Kidney epithelial cell (primary cell): ENCODE data around the gene SYVN1. TPM values are rescaled to one million over a fixed set of nuclear protein-coding genes. Genes with fewer than 3 reads are reported as not detected.

Source experiments
- DNase-seq: peaks from one replicate; pipeline ENCODE4 v3.0.0-alpha.2; 2010; ENCODE audit warnings: low read depth
- H3K27me3 ChIP-seq: 2 replicates; pipeline ENCODE4 v1.6.0; 2011; ENCODE audit warnings: low read length; ENCODE audit not compliant: control insufficient read depth, insufficient read depth
- H3K36me3 ChIP-seq: 2 replicates; pipeline ENCODE4 v1.5.1; 2011; ENCODE audit warnings: low read length; ENCODE audit not compliant: control insufficient read depth, insufficient read depth
- H3K4me3 ChIP-seq: 2 replicates; pipeline ENCODE4 v1.5.1; 2011; ENCODE audit warnings: low read depth, mild to moderate bottlenecking, control low read depth, low read length
- total RNA-seq: library from RNA; depleted of rRNA; stranded (reverse); fragments of >200 nt; gene quantifications from 2 replicates; pipeline ENCODE4 v1.2.3, GENCODE V29; 2015
- TF ChIP-seq, protein P1 (sequence below): IDR thresholded peaks from 2 replicates; pipeline ENCODE4 v1.5.1; 2011; ENCODE audit warnings: mild to moderate bottlenecking, moderate library complexity, low read length, control low read depth, inconsistent platforms; ENCODE audit not compliant: insufficient read depth, poor library complexity, severe bottlenecking

Gene SYVN1
- total RNA-seq, 1 donor from 2014 or later: 31.0 TPM

DNA sequence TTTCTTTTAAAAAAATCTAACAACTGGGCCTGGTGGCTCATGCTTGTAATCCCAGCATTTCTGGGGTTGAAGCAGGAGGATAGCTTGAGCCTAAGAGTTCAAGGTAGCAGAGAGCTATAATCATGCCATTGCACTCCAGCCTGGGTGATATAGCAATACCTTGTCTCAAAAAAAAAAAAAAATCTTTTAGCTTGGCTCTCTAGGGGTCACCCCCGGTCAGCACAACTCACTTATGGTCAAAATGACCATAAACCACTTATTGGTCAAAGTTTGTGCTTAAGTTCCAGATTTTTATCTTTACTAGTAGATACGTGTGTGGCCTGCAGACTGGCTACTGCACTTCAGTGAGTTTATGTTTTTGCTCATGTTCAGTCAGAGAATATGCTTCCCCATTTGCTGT lies 29.4 kb upstream of the SYVN1 start:
- no peaks in the 10 kb centered on the region for H3K36me3 ChIP-seq
- DNase-seq: no peak
- TF ChIP-seq, protein P1, sequence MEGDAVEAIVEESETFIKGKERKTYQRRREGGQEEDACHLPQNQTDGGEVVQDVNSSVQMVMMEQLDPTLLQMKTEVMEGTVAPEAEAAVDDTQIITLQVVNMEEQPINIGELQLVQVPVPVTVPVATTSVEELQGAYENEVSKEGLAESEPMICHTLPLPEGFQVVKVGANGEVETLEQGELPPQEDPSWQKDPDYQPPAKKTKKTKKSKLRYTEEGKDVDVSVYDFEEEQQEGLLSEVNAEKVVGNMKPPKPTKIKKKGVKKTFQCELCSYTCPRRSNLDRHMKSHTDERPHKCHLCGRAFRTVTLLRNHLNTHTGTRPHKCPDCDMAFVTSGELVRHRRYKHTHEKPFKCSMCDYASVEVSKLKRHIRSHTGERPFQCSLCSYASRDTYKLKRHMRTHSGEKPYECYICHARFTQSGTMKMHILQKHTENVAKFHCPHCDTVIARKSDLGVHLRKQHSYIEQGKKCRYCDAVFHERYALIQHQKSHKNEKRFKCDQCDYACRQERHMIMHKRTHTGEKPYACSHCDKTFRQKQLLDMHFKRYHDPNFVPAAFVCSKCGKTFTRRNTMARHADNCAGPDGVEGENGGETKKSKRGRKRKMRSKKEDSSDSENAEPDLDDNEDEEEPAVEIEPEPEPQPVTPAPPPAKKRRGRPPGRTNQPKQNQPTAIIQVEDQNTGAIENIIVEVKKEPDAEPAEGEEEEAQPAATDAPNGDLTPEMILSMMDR: no peak
- no peaks in the 10 kb centered on the region for H3K27me3 ChIP-seq
- H3K4me3 ChIP-seq: no peak overlapping the region

DNA sequence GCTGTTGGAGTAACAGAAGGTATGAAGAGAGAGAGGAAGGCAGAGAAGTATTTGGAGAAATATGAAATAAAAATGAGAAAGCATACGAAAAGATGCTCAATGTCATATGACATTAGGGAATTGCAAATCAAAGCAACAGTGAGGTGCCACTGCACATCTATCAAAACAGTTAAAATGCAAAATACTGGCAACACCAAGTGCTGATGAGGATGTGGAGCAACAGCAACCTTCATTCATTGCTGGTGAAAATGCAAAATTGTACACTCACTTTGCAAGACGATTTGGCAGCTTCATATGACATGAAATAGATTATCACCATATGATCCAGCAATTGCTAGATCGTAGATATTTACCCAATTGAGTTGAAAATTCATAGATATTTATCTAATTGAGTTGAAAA lies 26.3 kb upstream of the SYVN1 start:
- Histone ChIP-seq H3K27me3 (no peaks in the 10 kb centered on the region), H3K36me3 (no peaks in the 10 kb centered on the region), H3K4me3 (no peak overlapping the region)
- no peak for DNase-seq
- TF ChIP-seq, protein P1: no peak

DNA sequence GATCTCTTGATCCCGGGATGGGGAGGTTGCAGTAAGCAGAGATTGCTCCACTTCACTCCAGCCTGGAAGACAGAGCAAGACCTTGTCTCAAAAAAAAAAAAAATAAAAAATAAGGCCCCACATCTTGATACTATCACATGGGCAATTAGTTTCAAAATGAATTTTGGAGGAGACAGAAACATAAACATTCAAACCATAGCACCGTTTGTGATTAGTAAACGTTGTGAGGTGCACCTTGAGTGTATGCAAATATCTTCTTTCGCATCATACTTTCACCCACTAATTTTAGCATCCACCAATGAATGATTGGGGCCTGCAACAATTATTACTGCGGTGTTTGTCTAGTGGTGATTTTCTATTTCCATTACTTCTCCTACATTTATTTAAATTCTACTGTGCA lies 24.7 kb upstream of the SYVN1 start:
- Histone ChIP-seq H3K4me3 (no peak overlapping the region), H3K36me3 (no peaks in the 10 kb centered on the region), H3K27me3 (no peaks in the 10 kb centered on the region)
- no peak for DNase-seq
- TF ChIP-seq, protein P1: no peak

DNA sequence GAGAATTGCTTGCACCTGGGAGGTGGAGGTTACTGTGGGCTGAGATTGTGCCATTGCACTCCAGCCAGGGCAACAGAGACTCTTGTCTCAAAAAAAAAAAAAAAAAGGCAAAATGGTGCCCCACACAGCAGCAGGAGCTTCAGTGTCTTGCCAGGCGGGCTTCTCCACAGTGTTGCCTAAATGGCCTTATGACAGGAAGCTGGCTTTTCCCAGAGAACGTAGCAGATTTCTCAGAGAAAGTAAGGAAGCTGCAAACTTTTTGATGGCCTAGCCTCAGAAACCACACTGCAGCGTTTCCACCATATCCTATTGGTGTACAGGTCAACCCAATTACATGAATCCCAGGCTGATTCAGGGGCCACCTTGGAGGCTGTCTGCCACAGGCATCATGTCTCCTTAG lies 23.0 kb upstream of the SYVN1 start:
- DNase-seq: no peak
- no peaks in the 10 kb centered on the region for H3K27me3 ChIP-seq
- no peaks in the 10 kb centered on the region for H3K36me3 ChIP-seq
- no peak overlapping the region for H3K4me3 ChIP-seq
- TF ChIP-seq, protein P1: no peak

DNA sequence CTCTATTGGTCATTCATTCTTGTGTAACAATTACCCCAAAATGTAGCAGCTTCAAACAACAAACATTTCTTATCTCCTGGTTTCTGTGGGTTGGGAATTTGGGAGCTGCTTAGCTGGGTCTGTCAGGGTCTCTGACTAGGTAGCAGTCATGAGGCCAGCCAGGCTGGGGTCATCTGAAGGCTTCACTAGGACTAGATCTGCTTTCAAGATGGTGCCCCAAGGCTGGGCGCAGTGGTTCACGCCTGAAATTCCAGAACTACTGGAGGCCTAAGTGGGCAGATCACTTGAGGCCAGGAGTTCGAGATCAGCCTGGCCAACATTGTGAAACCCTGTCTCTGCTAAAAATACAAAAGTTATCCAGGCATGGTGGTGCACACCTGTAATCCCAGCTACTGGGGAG lies 22.6 kb upstream of the SYVN1 start:
- Histone ChIP-seq H3K27me3 (no peaks in the 10 kb centered on the region), H3K4me3 (no peak overlapping the region), H3K36me3 (no peaks in the 10 kb centered on the region)
- no peak for DNase-seq
- TF ChIP-seq, protein P1: no peak

DNA sequence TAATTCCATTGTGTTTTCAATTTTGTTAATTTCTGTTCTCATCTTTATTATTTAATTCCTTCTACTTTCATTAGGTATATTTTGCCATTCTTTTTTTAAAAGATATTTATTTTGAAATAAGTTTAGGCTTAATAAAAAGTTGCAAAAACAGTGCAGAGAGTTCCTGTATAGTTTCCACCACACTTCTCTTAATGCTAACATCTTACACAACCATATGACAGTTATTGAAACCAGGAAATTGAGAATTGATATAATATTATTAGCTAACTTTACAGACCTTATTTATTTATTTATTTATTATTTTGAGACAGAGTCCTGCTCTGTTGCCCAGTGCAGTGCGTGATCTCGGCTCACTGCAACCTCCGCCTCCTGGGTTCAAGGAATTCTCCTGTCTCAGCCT lies 21.9 kb upstream of the SYVN1 start:
- no peak overlapping the region for H3K4me3 ChIP-seq
- no peaks in the 10 kb centered on the region for H3K36me3 ChIP-seq
- H3K27me3 ChIP-seq: no peaks in the 10 kb centered on the region
- TF ChIP-seq, protein P1: no peak
- DNase-seq: no peak
